SK-N-SH (cell line): ENCODE data around the gene HSD11B2.

ENCODE experiments used
- CHD2 ChIP-seq: fragments of 150-350 bp; IDR thresholded peaks from 2 replicates; pipeline ENCODE4 v1.6.1; 2018; ENCODE audit warnings: low read length; ENCODE audit not compliant: partially characterized antibody
- FOXJ3 ChIP-seq: sonication (generic); formaldehyde crosslinking; IDR thresholded peaks from 2 replicates; pipeline ENCODE4 v1.5.1; 2020; ENCODE audit warnings: mild to moderate bottlenecking, missing genetic modification reagents
- FOXM1 ChIP-seq: IDR thresholded peaks from 2 replicates; pipeline ENCODE4 v1.4.0; 2012; ENCODE audit warnings: low read depth, mild to moderate bottlenecking
- GABPA ChIP-seq: IDR thresholded peaks from 2 replicates; pipeline ENCODE4 v1.4.0; 2012; ENCODE audit warnings: low read depth, mild to moderate bottlenecking
- RCOR1 ChIP-seq: fragments of 150-350 bp; IDR thresholded peaks from 2 replicates; pipeline ENCODE4 v1.6.1; 2017; ENCODE audit warnings: antibody characterized with exemption, low read length
- RXRA ChIP-seq: IDR thresholded peaks from 2 replicates; pipeline ENCODE4 v1.4.0; 2012; ENCODE audit warnings: low read depth, mild to moderate bottlenecking, borderline replicate concordance
- SIN3A ChIP-seq: IDR thresholded peaks from 2 replicates; pipeline ENCODE4 v1.6.1; 2012; ENCODE audit warnings: low read depth, mild to moderate bottlenecking, low read length, moderate library complexity, borderline replicate concordance
- TF ChIP-seq, protein P1 (sequence below): fragments of 200-600 bp; sonication (generic); IDR thresholded peaks from 2 replicates; pipeline ENCODE4 v1.6.1; 2017; ENCODE audit warnings: antibody characterized with exemption, mild to moderate bottlenecking, moderate library complexity
- TF ChIP-seq, protein P2 (sequence below): fragments of 150-350 bp; IDR thresholded peaks from 2 replicates; pipeline ENCODE4 v1.6.1; 2017; ENCODE audit warnings: antibody characterized with exemption, low read length, low read depth, borderline replicate concordance
- TF ChIP-seq, protein P3 (sequence below): IDR thresholded peaks from 2 replicates; pipeline ENCODE4 v1.4.0; 2012; ENCODE audit warnings: low read depth

DNA sequence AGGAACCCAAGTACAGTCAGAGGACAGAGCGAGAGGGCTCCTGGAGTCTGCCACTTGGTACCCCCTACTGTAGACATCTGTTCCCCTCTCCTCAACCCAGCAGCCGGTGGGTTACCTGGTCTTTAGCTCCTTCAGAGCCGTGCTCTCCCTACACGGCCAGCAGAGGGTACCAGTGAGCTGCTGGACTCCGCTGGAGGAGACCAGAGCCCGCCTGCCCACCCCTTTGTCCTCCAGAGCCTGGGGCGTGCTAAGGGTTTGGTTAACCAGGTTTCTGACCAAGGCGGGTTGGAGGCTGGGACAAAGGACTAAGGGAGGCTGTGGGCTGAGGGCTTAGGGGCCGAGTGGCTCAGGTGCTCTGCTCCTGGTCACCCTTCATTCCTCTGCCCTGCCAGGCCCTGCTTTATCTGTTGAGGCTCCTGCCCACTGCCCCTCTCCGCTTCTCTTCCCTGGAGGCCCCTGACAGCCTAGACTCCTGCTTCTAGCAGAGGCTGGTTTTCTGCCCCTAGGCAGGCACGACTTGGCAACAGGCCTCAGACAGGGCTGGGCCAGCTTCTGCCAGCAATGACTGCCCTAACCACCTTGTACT lies 2.7 kb upstream of the HSD11B2 start:
- TF ChIP-seq FOXM1 = no peak
- TF ChIP-seq, protein P1, sequence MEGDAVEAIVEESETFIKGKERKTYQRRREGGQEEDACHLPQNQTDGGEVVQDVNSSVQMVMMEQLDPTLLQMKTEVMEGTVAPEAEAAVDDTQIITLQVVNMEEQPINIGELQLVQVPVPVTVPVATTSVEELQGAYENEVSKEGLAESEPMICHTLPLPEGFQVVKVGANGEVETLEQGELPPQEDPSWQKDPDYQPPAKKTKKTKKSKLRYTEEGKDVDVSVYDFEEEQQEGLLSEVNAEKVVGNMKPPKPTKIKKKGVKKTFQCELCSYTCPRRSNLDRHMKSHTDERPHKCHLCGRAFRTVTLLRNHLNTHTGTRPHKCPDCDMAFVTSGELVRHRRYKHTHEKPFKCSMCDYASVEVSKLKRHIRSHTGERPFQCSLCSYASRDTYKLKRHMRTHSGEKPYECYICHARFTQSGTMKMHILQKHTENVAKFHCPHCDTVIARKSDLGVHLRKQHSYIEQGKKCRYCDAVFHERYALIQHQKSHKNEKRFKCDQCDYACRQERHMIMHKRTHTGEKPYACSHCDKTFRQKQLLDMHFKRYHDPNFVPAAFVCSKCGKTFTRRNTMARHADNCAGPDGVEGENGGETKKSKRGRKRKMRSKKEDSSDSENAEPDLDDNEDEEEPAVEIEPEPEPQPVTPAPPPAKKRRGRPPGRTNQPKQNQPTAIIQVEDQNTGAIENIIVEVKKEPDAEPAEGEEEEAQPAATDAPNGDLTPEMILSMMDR = peak; percentile 70
- TF ChIP-seq, protein P2, sequence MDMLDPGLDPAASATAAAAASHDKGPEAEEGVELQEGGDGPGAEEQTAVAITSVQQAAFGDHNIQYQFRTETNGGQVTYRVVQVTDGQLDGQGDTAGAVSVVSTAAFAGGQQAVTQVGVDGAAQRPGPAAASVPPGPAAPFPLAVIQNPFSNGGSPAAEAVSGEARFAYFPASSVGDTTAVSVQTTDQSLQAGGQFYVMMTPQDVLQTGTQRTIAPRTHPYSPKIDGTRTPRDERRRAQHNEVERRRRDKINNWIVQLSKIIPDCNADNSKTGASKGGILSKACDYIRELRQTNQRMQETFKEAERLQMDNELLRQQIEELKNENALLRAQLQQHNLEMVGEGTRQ = no peak
- TF ChIP-seq RCOR1 = no peak
- TF ChIP-seq, protein P3, sequence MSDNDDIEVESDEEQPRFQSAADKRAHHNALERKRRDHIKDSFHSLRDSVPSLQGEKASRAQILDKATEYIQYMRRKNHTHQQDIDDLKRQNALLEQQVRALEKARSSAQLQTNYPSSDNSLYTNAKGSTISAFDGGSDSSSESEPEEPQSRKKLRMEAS = no peak
- TF ChIP-seq FOXJ3 (CRISPR knock-in tag) = no peak
- no peak for TF ChIP-seq SIN3A
- TF ChIP-seq CHD2 = no peak
- no peak for TF ChIP-seq RXRA
- no peak for TF ChIP-seq GABPA
